Body of pancreas (tissue), 4 donors: ENCODE data around the gene SV2B.

ENCODE experiments used
- CTCF ChIP-seq, 7 experiments: fragments of 450-650 bp in 4 of 7; fragments of 200-600 bp in 3 of 7; sonication (generic) in 3 of 7; IDR thresholded peaks; one replicate each; pipeline ENCODE4 v1.5.1; 2016 to 2019; ENCODE audit warnings: antibody characterized with exemption in 7 of 7
- POLR2A ChIP-seq, 3 donors: fragments of 450-650 bp; IDR thresholded peaks; one replicate each; pipeline ENCODE4 v1.6.1; 2016; ENCODE audit warnings: antibody characterized with exemption in 3 of 3, mild to moderate bottlenecking in 2 of 3

DNA sequence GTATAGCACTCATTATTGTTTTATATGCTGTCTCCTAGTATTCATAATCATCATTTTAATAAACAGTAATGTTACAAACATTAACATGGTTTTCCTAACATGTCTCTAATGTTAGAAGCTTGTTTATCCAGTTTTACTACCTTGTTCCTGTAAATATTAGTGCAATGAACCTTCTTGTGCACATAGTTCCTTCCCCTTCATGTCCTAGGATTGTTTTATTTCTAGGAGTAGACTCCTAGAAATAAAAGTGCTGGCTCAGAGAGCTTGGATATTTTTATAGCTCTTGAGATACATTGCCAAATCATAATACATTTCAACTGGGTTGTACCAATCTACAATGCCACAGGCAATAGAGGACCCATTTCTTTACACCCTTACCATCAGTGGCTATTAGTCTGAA, 161.3 kb downstream of the SV2B start:
- TF ChIP-seq CTCF (IDR thresholded peaks at IDR 0.05) (no peak), POLR2A (IDR thresholded peaks at IDR 0.05) (no peak)
